ENCODE data around the gene MARS1. TPM values are rescaled to one million over a fixed set of nuclear protein-coding genes. Genes with fewer than 3 reads are reported as not detected.
"Not testable (repeated sequence)": the region's sequence is repeated elsewhere in the genome, so short reads cannot be mapped to it uniquely, and the experiment has no call there.

The MARS1 gene
- total and polyA plus RNA-seq, 5 experiments from 2014 or later, result 81.0 to 386 (median 93.5) TPM

DNA sequence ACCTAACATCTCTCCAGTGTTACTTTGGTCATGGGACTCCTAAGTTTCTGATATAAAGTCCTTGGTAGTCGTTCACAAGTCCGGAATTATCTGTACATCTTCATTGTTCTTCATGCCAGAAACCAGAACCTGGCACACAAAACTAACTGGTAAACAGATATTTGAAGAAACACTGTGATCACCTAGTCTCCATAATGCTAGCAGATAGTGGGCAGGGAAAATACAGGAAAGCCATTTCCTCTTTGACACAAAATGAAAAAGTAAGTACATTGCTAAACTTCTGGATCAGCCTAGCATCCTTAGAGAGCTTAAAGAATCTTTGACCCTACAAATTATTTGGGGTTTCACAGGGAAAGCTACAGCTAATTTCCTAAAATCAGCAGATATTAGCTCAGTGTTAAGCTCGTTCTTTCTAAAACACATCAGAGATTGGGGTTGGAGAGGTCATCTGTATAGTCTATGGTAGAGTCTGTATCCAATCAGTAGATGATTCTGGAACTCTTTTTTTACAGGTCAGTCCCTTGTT lies 27.6 kb downstream of the MARS1 start:
- Mint-ChIP-seq H3K9me3 (no peaks in the 10 kb centered on the region), H3K4me1 (peaks cover 22 to 40% (median 27%) of the 10 kb centered on the region in 4 donors), H3K36me3 (peaks cover 4 to 85% (median 28%) of the 10 kb centered on the region in 3 donors), H3K4me3 (no peak overlapping the region), H3K27me3 (no peaks in the 10 kb centered on the region), H3K27ac (peak overlapping the region in 8 of 10 donors; percentile 0 to 100 (median 52))
- ATAC-seq, result no peak
- no peak for DNase-seq
- POLR2A ChIA-PET, result interaction anchor here (0.8 to 8.6 kb wide), 4 partner anchors 9 to 117 kb away, joined by 3 to 135 read pairs (median 3); partner anchors contain the start of genes ARHGAP9, B4GALNT1 and GLI1

DNA sequence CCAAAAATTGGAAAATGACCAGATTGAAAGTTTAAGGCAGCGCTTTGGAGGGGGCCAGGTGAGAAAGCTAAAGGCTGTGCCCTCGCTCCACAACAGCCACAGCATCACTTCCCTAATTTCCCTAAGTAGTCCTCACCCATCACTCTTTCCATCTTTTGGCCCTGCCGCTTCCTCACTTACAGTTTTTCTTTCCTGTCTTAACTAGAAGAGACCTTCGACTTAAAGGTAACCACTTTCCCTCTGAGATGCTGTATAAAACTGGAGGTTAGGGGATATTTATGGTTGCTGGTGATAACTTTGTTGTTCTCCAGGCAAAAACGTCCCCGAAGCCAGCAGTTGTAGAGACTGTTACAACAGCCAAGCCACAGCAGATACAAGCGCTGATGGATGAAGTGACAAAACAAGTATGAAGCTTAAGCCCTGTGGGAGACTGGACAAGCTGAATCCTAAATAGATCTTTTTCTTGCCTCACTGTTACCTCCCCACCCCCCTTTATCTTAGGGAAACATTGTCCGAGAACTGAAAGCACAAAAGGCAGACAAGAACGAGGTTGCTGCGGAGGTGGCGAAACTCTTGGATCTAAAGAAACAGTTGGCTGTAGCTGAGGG lies 28.2 kb downstream of the MARS1 start:
- H3K4me3 Mint-ChIP-seq, result peak overlapping the region in 1 of 10 donors; percentile 14
- DNase-seq (no peak), ATAC-seq (no peak)
- H3K27ac Mint-ChIP-seq, result peak overlapping the region in 9 of 10 donors; percentile 38 to 100 (median 59)
- POLR2A ChIA-PET, result interaction anchor here (0.8 to 8.6 kb wide), 6 partner anchors 8 to 117 kb away, joined by 3 to 135 read pairs (median 3); partner anchors contain the start of genes ARHGAP9, B4GALNT1 and GLI1
- no peaks in the 10 kb centered on the region for H3K9me3 Mint-ChIP-seq
- no peaks in the 10 kb centered on the region for H3K27me3 Mint-ChIP-seq
- H3K36me3 Mint-ChIP-seq, result peaks cover 4 to 85% (median 28%) of the 10 kb centered on the region in 3 donors
- peaks cover 22 to 44% (median 31%) of the 10 kb centered on the region in 4 donors for H3K4me1 Mint-ChIP-seq

DNA sequence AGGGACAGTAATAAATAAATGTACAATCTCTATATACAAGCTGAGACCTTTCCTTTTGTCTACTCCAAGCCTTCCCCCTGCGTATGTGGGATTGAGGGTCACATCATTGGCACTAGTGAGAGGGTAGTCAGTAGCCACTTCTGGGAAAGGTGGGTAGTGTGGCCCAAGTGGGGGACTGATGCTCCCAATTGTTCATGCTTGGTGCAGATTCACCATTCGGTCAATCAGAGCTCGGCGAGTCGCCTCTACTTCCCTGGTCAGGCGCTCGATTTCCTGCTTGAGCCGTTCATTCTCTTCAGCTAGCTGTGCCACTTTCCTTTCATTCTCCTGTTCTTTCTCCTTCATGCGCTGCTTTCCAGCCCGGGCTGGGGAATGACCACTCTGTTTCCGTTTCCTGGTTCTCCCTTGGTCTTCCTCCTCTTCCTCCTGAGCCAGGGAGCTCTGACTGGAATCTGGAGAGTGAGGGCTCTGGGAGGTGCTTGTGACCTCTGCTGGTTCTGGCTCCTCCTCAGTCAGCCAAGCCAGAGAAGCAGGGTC lies 28.8 kb downstream of the MARS1 start:
- Mint-ChIP-seq H3K27me3 (no peaks in the 10 kb centered on the region), H3K36me3 (peaks cover 4 to 78% (median 28%) of the 10 kb centered on the region in 3 donors), H3K4me3 (peak overlapping the region in 1 of 10 donors; percentile 14), H3K9me3 (no peaks in the 10 kb centered on the region), H3K4me1 (peaks cover 25 to 50% (median 37%) of the 10 kb centered on the region in 4 donors), H3K27ac (peak overlapping the region in 9 of 10 donors; percentile 4 to 100 (median 77))
- ATAC-seq (no peak), DNase-seq (no peak)
- POLR2A ChIA-PET, result interaction anchor here (1.0 to 8.6 kb wide), 3 partner anchors 9 to 38 kb away, joined by 3 to 135 read pairs (median 5); partner anchors contain the start of gene ARHGAP9

DNA sequence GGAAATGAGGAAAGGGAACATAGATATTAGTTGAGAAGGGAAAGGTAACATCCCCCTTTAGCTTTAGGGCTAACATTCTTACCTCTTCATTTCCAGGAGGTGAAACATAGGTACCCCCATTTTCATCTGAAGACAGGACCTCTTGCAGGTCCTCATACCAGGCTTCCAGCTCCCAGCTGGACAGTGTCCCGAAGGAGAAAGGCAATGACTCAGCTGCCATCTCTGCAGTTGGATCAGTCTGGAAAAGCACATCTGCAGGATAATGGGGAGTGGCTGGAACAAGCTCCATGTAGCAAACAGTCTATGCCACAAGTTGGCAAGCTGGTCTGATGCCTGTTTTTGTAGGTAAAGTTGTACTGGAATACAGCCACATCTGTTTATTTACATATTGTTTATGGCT lies 29.3 kb downstream of the MARS1 start:
- DNase-seq (no peak), ATAC-seq (no peak)
- Mint-ChIP-seq H3K4me1 (peaks cover 27 to 50% (median 42%) of the 10 kb centered on the region in 4 donors), H3K27ac (peak overlapping the region in 9 of 10 donors; percentile 4 to 100 (median 73)), H3K4me3 (peak overlapping the region in 2 of 10 donors; percentile 10 to 65), H3K9me3 (no peaks in the 10 kb centered on the region), H3K27me3 (peaks cover 0 to 2% (median 0%) of the 10 kb centered on the region in 5 donors), H3K36me3 (peaks cover 4 to 73% (median 27%) of the 10 kb centered on the region in 3 donors)
- POLR2A ChIA-PET, result interaction anchor here (0.5 to 8.6 kb wide), 2 partner anchors 39 to 185 kb away, joined by 11 to 135 read pairs; partner anchors contain the start of gene ARHGAP9

DNA sequence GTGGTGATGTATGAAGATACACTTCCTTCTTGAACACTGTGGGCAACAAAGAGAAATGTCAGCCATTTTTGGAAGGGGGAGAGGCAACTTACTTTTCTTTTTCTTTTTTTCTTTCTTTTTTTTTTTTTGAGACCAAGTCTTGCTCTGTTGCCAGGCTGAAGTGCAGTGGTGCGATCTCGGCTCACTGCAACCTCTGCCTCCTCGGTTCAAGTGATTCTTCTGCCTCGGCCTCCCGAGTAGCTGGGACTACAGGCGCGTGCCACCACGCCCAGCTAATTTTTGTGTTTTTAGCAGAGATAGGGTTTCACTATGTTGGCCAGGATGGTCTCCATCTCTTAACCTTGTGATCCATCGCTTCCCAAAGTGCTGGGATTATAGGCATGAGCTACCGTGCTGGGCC lies 29.9 kb downstream of the MARS1 start:
- peaks cover 26 to 46% (median 43%) of the 10 kb centered on the region in 4 donors for H3K4me1 Mint-ChIP-seq
- not testable (repeated sequence) for DNase-seq, H3K27me3 Mint-ChIP-seq, H3K9me3 Mint-ChIP-seq, ATAC-seq
- peaks cover 4 to 68% (median 23%) of the 10 kb centered on the region in 3 donors for H3K36me3 Mint-ChIP-seq
- POLR2A ChIA-PET, result interaction anchor here (0.5 to 8.6 kb wide), 5 partner anchors 13 to 185 kb away, joined by 3 to 135 read pairs (median 11); partner anchors contain the start of genes ARHGAP9 and GLI1
- H3K27ac Mint-ChIP-seq, result peak overlapping the region in 9 of 10 donors; percentile 53 to 100 (median 77)
- H3K4me3 Mint-ChIP-seq, result peak overlapping the region in 4 of 10 donors; percentile 29 to 97 (median 52)

DNA sequence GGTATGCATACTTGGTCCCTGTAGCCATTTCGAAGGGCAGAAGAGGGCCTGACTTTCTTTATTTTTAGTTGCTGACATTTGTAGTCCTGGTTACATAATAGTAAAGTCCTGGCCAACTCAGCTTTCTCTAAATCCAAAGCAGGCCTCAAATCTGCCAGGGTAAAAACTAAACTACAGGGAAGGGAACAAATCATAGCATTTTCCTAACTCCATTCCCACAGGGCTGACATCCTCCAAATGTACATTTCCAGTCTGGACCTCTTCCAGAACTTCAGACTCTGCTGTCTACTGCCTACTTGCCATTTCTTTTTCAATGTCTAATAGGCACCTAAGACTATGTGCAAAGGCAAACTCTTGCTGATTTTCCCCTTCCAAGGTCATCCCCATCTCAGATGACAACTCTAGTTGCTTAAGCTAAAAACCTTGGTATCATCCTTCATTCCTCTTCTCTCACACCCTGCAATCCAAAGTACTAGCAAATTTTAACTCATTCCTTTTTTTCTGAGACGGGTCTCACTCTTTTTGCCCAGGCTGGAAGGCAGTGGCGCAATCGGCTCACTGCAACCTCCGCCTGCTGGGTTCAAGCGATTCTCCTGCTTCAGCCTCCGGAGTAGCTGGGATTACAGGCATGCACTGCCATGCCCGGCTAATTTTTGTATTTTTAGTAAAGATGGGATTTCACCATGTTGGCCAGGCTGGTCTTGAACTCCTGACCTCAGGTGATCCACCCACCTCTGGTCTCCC lies 30.5 kb downstream of the MARS1 start:
- POLR2A ChIA-PET, result interaction anchor here (0.6 to 8.6 kb wide), 6 partner anchors 8 to 179 kb away, joined by 3 to 135 read pairs (median 9); partner anchors contain the start of genes ARHGAP9 and GLI1

DNA sequence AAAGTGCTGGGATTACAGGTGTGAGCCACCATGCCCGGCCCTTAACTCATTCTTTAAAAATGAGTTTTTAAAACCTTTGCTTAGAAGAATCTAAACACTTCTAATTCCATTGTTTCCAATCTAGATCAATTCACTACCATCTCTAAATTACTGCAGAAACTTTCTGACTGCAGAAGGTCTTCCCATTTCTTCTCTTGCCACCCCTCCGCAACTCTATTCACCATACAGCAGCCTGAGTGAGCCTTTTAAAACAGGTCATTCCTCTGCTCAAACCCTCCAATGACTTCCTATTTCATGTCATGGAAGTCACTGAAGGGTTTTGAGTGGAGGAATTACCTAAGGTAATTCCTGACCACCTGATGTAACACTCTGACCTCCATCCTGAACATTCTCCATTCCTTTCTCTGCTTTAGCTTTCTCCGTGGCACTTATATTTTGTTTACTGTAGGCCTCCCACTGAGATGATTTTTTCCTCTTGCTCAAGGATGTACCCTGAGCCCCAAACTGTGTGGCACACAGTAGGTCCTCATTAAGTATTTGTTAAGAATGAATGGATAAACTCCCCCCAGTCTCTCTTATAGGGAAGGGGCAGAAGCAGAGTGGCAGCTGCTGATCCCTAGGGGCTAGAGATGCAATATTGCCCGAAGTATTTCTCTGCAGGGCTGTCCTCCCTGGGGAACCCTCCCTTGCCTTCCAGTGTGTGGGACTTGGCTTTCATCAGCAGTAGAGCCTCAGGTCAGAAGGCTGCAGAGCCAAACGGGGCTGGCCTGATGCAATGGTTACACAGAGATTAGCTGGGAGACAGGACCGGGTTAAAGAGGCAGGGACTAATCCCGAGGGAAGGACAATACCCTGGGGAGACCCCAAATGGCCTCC lies 31.3 kb downstream of the MARS1 start:
- ATAC-seq, result no peak

More for the DNA sequence above, 30.5 kb downstream of the MARS1 start:
- no peaks in the 10 kb centered on the region for H3K9me3 Mint-ChIP-seq
- H3K4me3 Mint-ChIP-seq, result peak overlapping the region; percentile 75 to 99 (median 98)
- DNase-seq (no peak), ATAC-seq (no peak)
- peaks cover 4 to 62% (median 19%) of the 10 kb centered on the region in 3 donors for H3K36me3 Mint-ChIP-seq
- H3K27ac Mint-ChIP-seq, result peak overlapping the region; percentile 98 to 100 (median 99)
- peaks cover 0 to 2% (median 0%) of the 10 kb centered on the region in 5 donors for H3K27me3 Mint-ChIP-seq
- H3K4me1 Mint-ChIP-seq, result peaks cover 29 to 49% (median 45%) of the 10 kb centered on the region in 4 donors

DNA sequence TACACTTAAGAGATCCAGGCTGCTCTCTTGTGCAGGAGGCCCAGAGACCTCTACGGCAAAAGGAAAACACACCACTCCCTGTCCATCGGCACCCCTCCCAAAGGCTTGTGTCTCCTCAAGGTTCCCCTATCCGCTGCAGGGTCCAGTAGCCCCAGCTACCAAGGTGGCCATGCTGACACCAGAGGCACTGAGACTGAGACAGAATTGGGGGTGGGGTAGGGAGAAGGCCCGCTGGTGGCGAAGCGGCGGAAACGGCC lies 31.9 kb downstream of the MARS1 start:
- Mint-ChIP-seq H3K27me3 (peaks cover 0 to 2% (median 0%) of the 10 kb centered on the region in 5 donors), H3K27ac (peak overlapping the region; percentile 98 to 100 (median 99)), H3K4me3 (peak overlapping the region; percentile 95 to 99 (median 98)), H3K36me3 (peaks cover 4 to 48% (median 15%) of the 10 kb centered on the region in 3 donors), H3K4me1 (peaks cover 38 to 63% (median 59%) of the 10 kb centered on the region in 4 donors), H3K9me3 (no peaks in the 10 kb centered on the region)
- POLR2A ChIA-PET, result interaction anchor here (0.9 to 8.6 kb wide), 19 partner anchors 9 to 326 kb away, joined by 3 to 135 read pairs (median 4); partner anchors contain the start of genes ARHGAP9, DCTN2, GLI1 and MARS1
- ATAC-seq (no peak), DNase-seq (peak in 6 of 10 donors; percentile 17 to 33 (median 27))

More for the DNA sequence above, 31.3 kb downstream of the MARS1 start:
- Mint-ChIP-seq H3K27me3 (peaks cover 0 to 2% (median 0%) of the 10 kb centered on the region in 5 donors), H3K4me1 (peaks cover 33 to 57% (median 53%) of the 10 kb centered on the region in 4 donors), H3K4me3 (peak overlapping the region; percentile 95 to 99 (median 98)), H3K27ac (peak overlapping the region; percentile 98 to 100 (median 99)), H3K9me3 (no peaks in the 10 kb centered on the region), H3K36me3 (peaks cover 4 to 54% (median 19%) of the 10 kb centered on the region in 3 donors)
- DNase-seq, result peak in 2 of 10 donors; percentile 13 to 19
- POLR2A ChIA-PET, result interaction anchor here (1.1 to 8.6 kb wide), 14 partner anchors 9 to 72 kb away, joined by 3 to 135 read pairs (median 8); partner anchors contain the start of genes ARHGAP9, DCTN2, GLI1 and MARS1

DNA sequence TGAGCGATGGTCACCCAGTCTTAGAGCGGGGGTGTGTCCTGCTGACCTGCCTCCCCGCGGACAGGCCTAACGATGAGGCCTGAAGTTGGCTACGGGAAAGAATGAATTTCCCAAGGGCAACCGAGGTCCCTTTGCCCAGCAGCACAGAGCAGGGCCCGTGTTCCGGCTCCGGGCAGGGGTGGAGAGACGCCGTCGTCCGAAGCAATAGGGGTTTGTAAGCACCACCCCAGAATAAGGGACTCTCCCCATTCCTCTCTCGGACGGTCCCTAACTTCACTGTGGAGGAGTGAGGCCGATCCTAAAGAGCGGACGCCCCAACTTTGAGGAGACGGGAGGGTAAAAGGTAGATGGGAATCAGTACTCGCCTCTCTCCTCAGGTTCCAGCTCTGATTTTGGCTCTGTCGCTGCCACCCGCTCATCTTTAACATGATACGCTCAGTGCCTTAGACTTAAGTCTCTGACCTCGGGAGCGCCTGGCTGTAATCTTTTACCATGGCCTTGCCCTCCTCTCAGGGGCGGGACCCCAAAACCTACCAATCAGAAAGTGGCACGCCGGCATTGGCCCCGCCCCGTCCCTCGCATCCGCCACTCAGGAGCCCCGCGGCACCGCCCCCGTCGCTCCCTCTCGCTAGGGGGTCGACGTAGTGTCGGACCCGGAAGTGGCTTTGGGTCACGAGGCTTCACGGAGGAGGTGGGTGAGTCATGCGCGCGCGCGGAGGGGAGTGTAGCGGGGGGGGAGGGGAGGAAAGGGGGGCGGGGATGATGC lies 32.4 kb downstream of the MARS1 start, which contains the start of gene DDIT3:
Gene DDIT3, minus strand, starts transcription at position 462 of the 766 bp plus-strand sequence. CDS start 3,108 bp downstream, outside the sequence.
- ATAC-seq, result peak; percentile 70 to 79
- POLR2A ChIA-PET, result interaction anchor here (0.6 to 8.6 kb wide), 27 partner anchors 9 to 408 kb away, joined by 3 to 135 read pairs (median 4); partner anchors contain the start of genes ARHGAP9, CTDSP2, DCTN2 and GLI1
- H3K27ac Mint-ChIP-seq, result peak within 1 kb of the TSS; percentile 99 to 100 (median 100)

DNA sequence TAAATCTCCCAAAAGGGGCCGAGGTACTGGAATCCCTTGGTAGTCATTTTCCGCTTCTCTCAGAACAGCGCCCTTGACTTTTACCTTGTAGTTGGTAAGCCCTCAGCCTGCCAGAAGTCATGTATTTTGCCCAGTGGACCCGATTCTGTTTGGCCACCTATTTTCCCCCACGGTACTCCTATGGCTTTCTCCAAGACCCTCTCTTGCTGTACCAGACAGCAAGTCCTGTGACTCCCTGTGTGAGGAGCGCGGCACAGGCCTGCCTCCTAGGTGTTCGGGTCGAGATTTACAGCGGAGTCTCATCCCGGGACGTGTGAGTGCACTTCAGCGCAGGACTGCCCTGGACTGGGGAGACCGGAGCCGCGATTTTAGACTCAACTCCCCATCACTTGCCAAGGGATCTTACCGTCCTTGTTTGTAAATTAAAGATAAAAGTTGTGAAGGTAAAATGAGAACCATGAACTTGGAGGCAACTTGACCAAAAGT lies 33.7 kb downstream of the MARS1 start:
- ATAC-seq (no peak), DNase-seq (peak in 3 of 10 donors; percentile 17 to 38 (median 20))
- Mint-ChIP-seq H3K36me3 (peaks cover 4 to 36% (median 6%) of the 10 kb centered on the region in 3 donors), H3K4me3 (peak overlapping the region; percentile 92 to 99 (median 97)), H3K27me3 (peaks cover 0 to 2% (median 0%) of the 10 kb centered on the region in 5 donors), H3K9me3 (no peaks in the 10 kb centered on the region), H3K4me1 (peaks cover 42 to 79% (median 65%) of the 10 kb centered on the region in 4 donors), H3K27ac (peak overlapping the region; percentile 99 to 100 (median 100))
- POLR2A ChIA-PET, result interaction anchor here (1.3 to 8.6 kb wide), 5 partner anchors 25 to 62 kb away, joined by 4 to 135 read pairs (median 12); partner anchors contain the start of genes ARHGAP9, DCTN2, GLI1 and MARS1

More for the DNA sequence above, 32.4 kb downstream of the MARS1 start, which contains the start of gene DDIT3:
- Mint-ChIP-seq H3K36me3 (peaks cover 4 to 46% (median 13%) of the 10 kb centered on the region in 3 donors), H3K4me1 (peaks cover 40 to 67% (median 62%) of the 10 kb centered on the region in 4 donors), H3K27me3 (peaks cover 0 to 2% (median 0%) of the 10 kb centered on the region in 5 donors), H3K9me3 (no peaks in the 10 kb centered on the region), H3K4me3 (peak within 1 kb of the TSS; percentile 95 to 99 (median 98))
- peak; percentile 98 to 100 (median 100) for DNase-seq

Data from naive thymus-derived CD8-positive, alpha-beta T cell (primary cell).